CD14-positive monocyte (primary cell): ENCODE measurements around the gene MAP1S. TPM values are rescaled to one million over a fixed set of nuclear protein-coding genes. Genes with fewer than 3 reads are reported as not detected.
A peak's percentile ranks its signal among the peaks of the same experiment; 100 is the strongest.

Experiments
- DNase-seq, 3 donors: peaks; one replicate each; pipeline ENCODE4 v3.0.0-alpha.2; 2011 to 2022
- H2AFZ ChIP-seq: 2 replicates; pipeline ENCODE4 v1.6.0; 2012; ENCODE audit warnings: mild to moderate bottlenecking, low read depth, low read length, inconsistent platforms; ENCODE audit not compliant: insufficient read depth, poor library complexity, severe bottlenecking
- H3K27ac ChIP-seq, 2 donors: 1 replicate in 1 of 2; 2 replicates in 1 of 2; pipeline ENCODE4 v1.5.1; 2012 to 2013; ENCODE audit warnings: low read length in 2 of 2, control low read depth in 1 of 2, inconsistent platforms in 1 of 2, low read depth in 1 of 2, mild to moderate bottlenecking in 1 of 2
- H3K27me3 ChIP-seq, 2 donors: one replicate each; pipeline versions ENCODE4 v1.6.0 to v1.6.1; 2011 to 2013; ENCODE audit warnings: low read length in 2 of 2; ENCODE audit not compliant: control insufficient read depth in 2 of 2, insufficient read depth in 2 of 2
- H3K36me3 ChIP-seq, 2 donors: replicated peaks in 1 of 2; 1 replicate in 1 of 2; 2 replicates in 1 of 2; pipeline versions ENCODE4 v1.5.1 to v1.6.1; 2012 to 2013; ENCODE audit warnings: low read length in 2 of 2, control low read depth in 1 of 2, inconsistent platforms in 1 of 2, mild to moderate bottlenecking in 1 of 2; ENCODE audit not compliant: insufficient read depth in 2 of 2, control insufficient read depth in 1 of 2
- H3K4me1 ChIP-seq, 2 donors: 1 replicate in 1 of 2; 2 replicates in 1 of 2; pipeline versions ENCODE4 v1.5.1 to v1.6.1; 2012 to 2013; ENCODE audit warnings: low read length in 2 of 2, control low read depth in 1 of 2, inconsistent platforms in 1 of 2, mild to moderate bottlenecking in 1 of 2, moderate library complexity in 1 of 2; ENCODE audit not compliant: insufficient read depth in 2 of 2, control insufficient read depth in 1 of 2
- H3K4me2 ChIP-seq: replicated peaks from 2 replicates; pipeline ENCODE3; 2012; ENCODE audit warnings: low read length, moderate library complexity, mild to moderate bottlenecking; ENCODE audit not compliant: poor library complexity, severe bottlenecking; ENCODE audit errors: extremely low read depth
- H3K4me3 ChIP-seq, 3 experiments: fragments of 200-600 bp in 1 of 3; sonication (generic) in 1 of 3; replicated peaks in 1 of 3; 1 replicate in 2 of 3; 2 replicates in 1 of 3; pipeline ENCODE4 v1.5.1; 2011 to 2013; ENCODE audit warnings: low read length in 3 of 3, mild to moderate bottlenecking in 3 of 3, control low read depth in 2 of 3, low read depth in 2 of 3, inconsistent platforms in 1 of 3, moderate library complexity in 1 of 3
- H3K79me2 ChIP-seq: 2 replicates; pipeline ENCODE4 v1.6.0; 2012; ENCODE audit warnings: mild to moderate bottlenecking, control low read depth, inconsistent platforms, low read length, moderate library complexity; ENCODE audit not compliant: insufficient read depth
- H3K9ac ChIP-seq: 2 replicates; pipeline ENCODE4 v1.6.0; 2017; ENCODE audit warnings: low read length, mild to moderate bottlenecking; ENCODE audit not compliant: insufficient read depth, poor library complexity, severe bottlenecking
- H3K9me3 ChIP-seq, 2 donors: replicated peaks in 1 of 2; 1 replicate in 1 of 2; 2 replicates in 1 of 2; pipeline versions ENCODE4 v1.5.1 to v1.6.1; 2012 to 2013; ENCODE audit warnings: low read length in 2 of 2, control low read depth in 1 of 2; ENCODE audit not compliant: control insufficient read depth in 1 of 2, insufficient read depth in 1 of 2
- H4K20me1 ChIP-seq: 2 replicates; pipeline ENCODE4 v1.6.0; 2012; ENCODE audit warnings: mild to moderate bottlenecking, low read length, control low read depth, moderate library complexity; ENCODE audit not compliant: insufficient read depth
- H3K27ac Mint-ChIP-seq, 7 donors: one replicate each; pipeline ENCODE4 v1.8.0; 2020; ENCODE audit warnings: mild to moderate bottlenecking in 7 of 7, mixed read lengths in 7 of 7, moderate library complexity in 6 of 7, inconsistent platforms in 2 of 7
- H3K27me3 Mint-ChIP-seq, 3 donors: one replicate each; pipeline ENCODE4 v1.8.0; 2021 to 2022; ENCODE audit warnings: low read depth in 3 of 3, mild to moderate bottlenecking in 3 of 3, mixed read lengths in 3 of 3, moderate library complexity in 3 of 3, inconsistent platforms in 1 of 3
- H3K36me3 Mint-ChIP-seq, 2 donors: one replicate each; pipeline ENCODE4 v1.8.0; 2020; ENCODE audit warnings: mixed read lengths in 2 of 2, inconsistent platforms in 1 of 2, mild to moderate bottlenecking in 1 of 2
- H3K4me1 Mint-ChIP-seq: one replicate; pipeline ENCODE4 v1.8.0; 2020; ENCODE audit warnings: mild to moderate bottlenecking, mixed read lengths
- H3K4me3 Mint-ChIP-seq, 2 donors: one replicate each; pipeline ENCODE4 v1.8.0; 2020; ENCODE audit warnings: mild to moderate bottlenecking in 2 of 2, mixed read lengths in 2 of 2, moderate library complexity in 1 of 2
- H3K9me3 Mint-ChIP-seq, 7 donors: one replicate each; pipeline ENCODE4 v1.8.0; 2020 to 2022; ENCODE audit warnings: mixed read lengths in 7 of 7, mild to moderate bottlenecking in 6 of 7, moderate library complexity in 6 of 7, inconsistent platforms in 2 of 7
- CTCF ChIP-seq: fragments of 200-600 bp; IDR thresholded peaks from one replicate; pipeline ENCODE4 v1.8.0; 2022; ENCODE audit warnings: antibody characterized with exemption, mild to moderate bottlenecking
- WGBS: methylation state at CpG from one replicate; pipeline ENCODE4 v1.1.5; 2013; ENCODE audit warnings: missing lambda C conversion rate; ENCODE audit not compliant: insufficient coverage; 5-methylcytosine and 5-hydroxymethylcytosine counted together
- intact Hi-C, 2 donors: fragments of 100-400 bp; cut with micrococcal nuclease; formaldehyde crosslinking; loops; one replicate each; pipeline versions ENCODE4 v1.15.0 to v1.15.1; 2023
- polyA plus RNA-seq, 3 donors: library from polyadenylated mRNA; depleted of rRNA in 1 of 3; unstranded in 2 of 3; stranded (reverse) in 1 of 3; fragments of 300-500 nt in 2 of 3; fragments of >200 nt in 1 of 3; fragmentation: Illumina TruSeq in 2 of 3; gene quantifications; 1 replicate in 2 of 3; 2 replicates in 1 of 3; pipeline ENCODE4 v1.2.3, GENCODE V29; 2012 to 2021

The MAP1S gene
- polyA plus RNA-seq, 3 donors: 24.5 to 28.3 (median 27.5) TPM

GRCh38 chr19:17775245-17775927, 56.1 kb downstream of the MAP1S start:
- peak overlapping the region in 3 of 7 donors; percentile 15 to 54 (median 52) for H3K27ac Mint-ChIP-seq
- 94% methylated on average over 10 of the region's 16 CpGs for WGBS
- no peak overlapping the region for H3K4me3 ChIP-seq

More at GRCh38 chr19:17775245-17775927, 56.1 kb downstream of the MAP1S start:
- H4K20me1 ChIP-seq: peaks cover 12% of the 10 kb centered on the region
- H3K36me3 ChIP-seq: peaks cover 55 to 63% of the 10 kb centered on the region in 2 donors
- no peak overlapping the region for H3K4me3 Mint-ChIP-seq
- H3K9me3 ChIP-seq: no peaks in the 10 kb centered on the region
- no peak overlapping the region for H3K9ac ChIP-seq
- H3K27ac ChIP-seq: no peak overlapping the region
- peaks cover 0 to 2% (median 0%) of the 10 kb centered on the region in 3 donors for H3K27me3 Mint-ChIP-seq
- H3K4me2 ChIP-seq: no peak overlapping the region
- peaks cover 0 to 6% (median 0%) of the 10 kb centered on the region in 7 donors for H3K9me3 Mint-ChIP-seq
- H3K4me1 ChIP-seq: peaks cover 14 to 23% of the 10 kb centered on the region in 2 donors
- DNase-seq: peak in 1 of 3 donors; percentile 40
- intact Hi-C loops: loop anchor here (5.0 kb wide), 2 partner anchors 58 to 73 kb away; partner anchors contain the start of gene MAP1S (in 1 of the 2)
- TF ChIP-seq CTCF: peak; percentile 76
- peaks cover 54 to 71% of the 10 kb centered on the region in 2 donors for H3K36me3 Mint-ChIP-seq
- H3K4me1 Mint-ChIP-seq: peaks cover 23% of the 10 kb centered on the region
- H3K27me3 ChIP-seq: no peaks in the 10 kb centered on the region
- H2AFZ ChIP-seq: no peak overlapping the region
- H3K79me2 ChIP-seq: no peaks in the 10 kb centered on the region
